Prostate gland (tissue), 2 donors: ENCODE results near the gene TBX18. TPM values are rescaled to one million over a fixed set of nuclear protein-coding genes. Genes with fewer than 3 reads are reported as not detected.

Experiments
- DNase-seq: peaks from one replicate; pipeline ENCODE4 v3.0.0-alpha.2; 2019; ENCODE audit warnings: low spot score
- H3K27ac ChIP-seq, 2 donors: fragments of 200-600 bp; sonication (generic); 2 replicates each; pipeline ENCODE4 v1.5.1; 2017 to 2019
- H3K27me3 ChIP-seq: fragments of 200-600 bp; sonication (generic); replicated peaks from 2 replicates; pipeline ENCODE4 v1.5.1; 2019; ENCODE audit not compliant: insufficient read depth
- H3K36me3 ChIP-seq, 2 donors: fragments of 200-600 bp; sonication (generic); 1 replicate in 1 of 2; 2 replicates in 1 of 2; pipeline versions ENCODE4 v1.5.1 to v1.8.1; 2017 to 2019
- H3K4me1 ChIP-seq: fragments of 200-600 bp; sonication (generic); replicated peaks from 2 replicates; pipeline ENCODE4 v1.5.1; 2019
- H3K4me3 ChIP-seq, 2 donors: fragments of 200-600 bp; sonication (generic); 2 replicates each; pipeline ENCODE4 v1.5.1; 2017 to 2019
- H3K9me3 ChIP-seq: fragments of 200-600 bp; sonication (generic); 2 replicates; pipeline ENCODE4 v1.5.1; 2017
- CTCF ChIP-seq, 4 experiments: fragments of 200-600 bp in 2 of 4; fragments of 450-650 bp in 2 of 4; sonication (generic) in 2 of 4; IDR thresholded peaks; 1 replicate in 3 of 4; 2 replicates in 1 of 4; pipeline ENCODE4 v1.5.1; 2016 to 2019; ENCODE audit warnings: antibody characterized with exemption in 4 of 4, mild to moderate bottlenecking in 2 of 4, moderate library complexity in 2 of 4
- POLR2A ChIP-seq: fragments of 450-650 bp; IDR thresholded peaks from one replicate; pipeline ENCODE4 v1.6.1; 2016; ENCODE audit warnings: antibody characterized with exemption, mild to moderate bottlenecking
- POLR2AphosphoS5 ChIP-seq: sonication (generic); formaldehyde crosslinking; IDR thresholded peaks from one replicate; pipeline ENCODE4 v1.6.1; 2017; ENCODE audit warnings: antibody characterized with exemption
- WGBS: methylation state at CpG from one replicate; pipeline ENCODE4 v1.1.5; 2018; 5-methylcytosine and 5-hydroxymethylcytosine counted together
- intact Hi-C: fragments of 100-400 bp; cut with DNase I; formaldehyde crosslinking; loops from one replicate; pipeline ENCODE4 v1.14.2; 2022
- total RNA-seq, 2 donors: library from RNA; depleted of rRNA; stranded (reverse); fragments of >200 nt; gene quantifications; one replicate each; pipeline ENCODE4 v1.1.0, GENCODE V29; 2016

TBX18 gene
- total RNA-seq, 2 donors from 2014 or later: 0.05 to 3.4 TPM

- no peaks in the 10 kb centered on the region for H3K36me3 ChIP-seq
- H3K27me3 ChIP-seq: no peaks in the 10 kb centered on the region
- DNase-seq: no peak
- H3K27ac ChIP-seq: no peak overlapping the region
- no peaks in the 10 kb centered on the region for H3K9me3 ChIP-seq
- H3K4me3 ChIP-seq: no peak overlapping the region
- no peaks in the 10 kb centered on the region for H3K4me1 ChIP-seq
- no peak for TF ChIP-seq CTCF (IDR thresholded peaks at IDR 0.05)
- TF ChIP-seq POLR2AphosphoS5: no peak
- TF ChIP-seq POLR2A: no peak
- intact Hi-C loops: no loop called here
These were observed 90.0 kb downstream of the TBX18 start for GRCh38 chr6:84674395-84674794.

GRCh38 chr6:84671183-84671582 is 93.2 kb downstream of the TBX18 start:
- WGBS: 26% methylated on average over 2 of the region's 2 CpGs
- H3K27me3 ChIP-seq: no peaks in the 10 kb centered on the region
- TF ChIP-seq POLR2A (no peak), CTCF (IDR thresholded peaks at IDR 0.05) (no peak), POLR2AphosphoS5 (no peak)
- H3K4me1 ChIP-seq: no peaks in the 10 kb centered on the region
- no peaks in the 10 kb centered on the region for H3K36me3 ChIP-seq
- no peak overlapping the region for H3K4me3 ChIP-seq
- intact Hi-C loops: no loop called here
- DNase-seq: no peak
- H3K9me3 ChIP-seq: no peaks in the 10 kb centered on the region
- H3K27ac ChIP-seq: no peak overlapping the region

- Histone ChIP-seq H3K27me3 (no peaks in the 10 kb centered on the region), H3K4me1 (no peaks in the 10 kb centered on the region), H3K36me3 (no peaks in the 10 kb centered on the region), H3K27ac (no peak overlapping the region), H3K4me3 (no peak overlapping the region), H3K9me3 (no peaks in the 10 kb centered on the region)
- no peak for DNase-seq
- intact Hi-C loops: no loop called here
- 96% methylated on average over 3 of the region's 3 CpGs for WGBS
- TF ChIP-seq POLR2AphosphoS5: no peak
- no peak for TF ChIP-seq POLR2A
- TF ChIP-seq CTCF (IDR thresholded peaks at IDR 0.05): no peak
These were observed 94.5 kb downstream of the TBX18 start for GRCh38 chr6:84669945-84670344.

GRCh38 chr6:84667252-84668213 is 96.9 kb downstream of the TBX18 start:
- 86% methylated on average over 5 of the region's 5 CpGs for WGBS
- TF ChIP-seq POLR2A: no peak
- no peak for TF ChIP-seq POLR2AphosphoS5
- no peak for TF ChIP-seq CTCF (IDR thresholded peaks at IDR 0.05)
- no peaks in the 10 kb centered on the region for H3K36me3 ChIP-seq
- intact Hi-C loops: no loop called here
- H3K4me1 ChIP-seq: no peaks in the 10 kb centered on the region
- H3K27ac ChIP-seq: no peak overlapping the region
- H3K4me3 ChIP-seq: no peak overlapping the region
- no peak for DNase-seq
- H3K9me3 ChIP-seq: no peaks in the 10 kb centered on the region
- no peaks in the 10 kb centered on the region for H3K27me3 ChIP-seq

- no peaks in the 10 kb centered on the region for H3K36me3 ChIP-seq
- WGBS: 72% methylated on average over 4 of the region's 4 CpGs
- no peak overlapping the region for H3K27ac ChIP-seq
These were observed 99.0 kb downstream of the TBX18 start for GRCh38 chr6:84665401-84665800.

More at GRCh38 chr6:84665401-84665800, 99.0 kb downstream of the TBX18 start:
- no peak for DNase-seq
- Histone ChIP-seq H3K4me1 (no peaks in the 10 kb centered on the region), H3K4me3 (no peak overlapping the region), H3K27me3 (no peaks in the 10 kb centered on the region), H3K9me3 (no peaks in the 10 kb centered on the region)
- intact Hi-C loops: no loop called here
- no peak for TF ChIP-seq POLR2A
